CD1c-positive myeloid dendritic cell (primary cell): ENCODE results near the gene CHSY3.

Source experiments
- DNase-seq: peaks from one replicate; pipeline ENCODE4 v3.0.0-alpha.2; 2016; ENCODE audit errors: extremely low spot score

The CHSY3 gene

DNA sequence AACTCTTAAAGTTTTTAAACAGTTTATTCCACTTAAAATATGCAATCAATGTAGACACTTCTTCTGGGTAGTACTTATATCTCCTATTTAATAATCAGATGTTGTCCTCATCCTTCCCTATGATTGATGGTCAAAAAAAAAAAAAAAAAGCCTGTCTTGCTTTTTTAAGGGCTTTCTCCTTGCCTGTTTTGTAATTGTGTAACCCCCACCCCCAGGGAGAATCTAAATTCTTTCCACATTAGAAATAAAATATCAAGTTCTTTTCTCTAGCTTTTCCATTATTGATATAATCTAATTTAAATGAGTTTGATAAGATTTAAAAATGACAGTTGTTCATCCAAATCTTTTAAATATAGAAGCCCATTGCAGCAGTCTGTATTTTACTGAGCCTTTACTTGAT is 119.7 kb downstream of the CHSY3 start:
- DNase-seq = no peak

DNA sequence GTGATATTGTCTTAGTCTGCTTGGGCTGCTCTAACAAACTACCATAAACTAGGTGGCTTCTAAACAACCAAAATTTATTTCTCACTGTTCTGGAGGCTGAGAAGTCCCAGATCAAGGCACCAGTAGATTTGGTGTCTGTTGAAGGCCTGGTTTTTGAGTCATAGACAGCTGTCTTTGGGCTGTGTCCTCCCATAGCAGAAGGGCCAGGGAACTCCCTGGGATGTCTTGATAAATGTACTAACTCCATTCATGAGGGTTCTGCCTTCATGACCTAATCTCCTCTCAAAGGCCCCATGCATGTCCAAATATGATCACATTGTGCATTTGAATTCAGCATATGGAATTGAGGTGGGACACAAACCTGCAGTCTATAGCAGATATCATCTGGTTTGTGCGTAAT is 121.2 kb downstream of the CHSY3 start:
- DNase-seq = no peak

DNA sequence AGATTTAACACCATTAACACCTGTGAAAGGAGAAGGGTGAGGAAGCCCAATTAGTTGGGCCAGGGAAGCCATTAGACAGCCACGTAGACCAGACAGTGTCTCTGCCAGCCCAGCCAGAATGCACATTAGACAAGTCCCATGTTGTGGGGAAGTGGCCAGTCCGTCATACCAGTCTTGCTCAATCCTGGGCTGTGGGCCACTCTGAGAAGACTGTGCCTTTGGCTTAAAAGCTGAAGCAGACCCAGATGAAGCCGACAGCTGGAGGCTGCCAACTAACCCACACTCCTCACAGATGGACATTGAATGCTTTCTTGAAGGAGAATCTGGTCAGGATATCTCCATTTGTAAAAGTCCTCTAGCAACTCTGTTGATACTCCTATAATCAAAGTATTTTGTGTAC is 128.5 kb downstream of the CHSY3 start:
- DNase-seq = peak; percentile 5

DNA sequence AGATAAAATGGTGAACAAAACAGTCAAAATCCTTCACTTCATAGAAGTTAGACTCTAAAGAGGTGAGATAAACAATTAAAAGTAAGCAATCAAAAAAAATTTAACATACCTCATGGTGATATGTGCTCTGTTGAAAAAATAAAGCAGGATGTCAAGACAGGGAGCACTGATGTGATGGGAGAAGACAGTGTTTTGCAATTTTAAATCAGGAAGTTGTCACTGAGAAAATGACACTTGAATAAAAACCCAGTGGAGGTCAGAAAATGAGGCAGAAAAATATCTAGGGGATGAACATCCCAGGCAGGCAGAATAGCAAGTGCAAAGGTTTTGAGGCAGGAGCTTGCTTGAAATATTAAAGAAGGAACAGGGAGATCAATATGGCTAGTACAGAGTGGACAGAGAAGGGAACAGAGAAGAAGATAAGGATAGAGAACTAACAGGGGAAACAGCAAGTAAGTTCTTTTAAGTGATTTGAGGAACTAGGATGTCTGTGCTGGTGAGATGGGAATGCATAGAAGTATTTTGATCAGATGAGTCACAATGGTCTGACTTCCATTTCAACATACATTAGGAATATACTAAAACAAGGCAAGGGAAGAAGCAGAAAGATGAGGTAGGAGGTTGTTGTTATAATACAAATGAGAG is 130.4 kb downstream of the CHSY3 start:
- peak; percentile 29 for DNase-seq

DNA sequence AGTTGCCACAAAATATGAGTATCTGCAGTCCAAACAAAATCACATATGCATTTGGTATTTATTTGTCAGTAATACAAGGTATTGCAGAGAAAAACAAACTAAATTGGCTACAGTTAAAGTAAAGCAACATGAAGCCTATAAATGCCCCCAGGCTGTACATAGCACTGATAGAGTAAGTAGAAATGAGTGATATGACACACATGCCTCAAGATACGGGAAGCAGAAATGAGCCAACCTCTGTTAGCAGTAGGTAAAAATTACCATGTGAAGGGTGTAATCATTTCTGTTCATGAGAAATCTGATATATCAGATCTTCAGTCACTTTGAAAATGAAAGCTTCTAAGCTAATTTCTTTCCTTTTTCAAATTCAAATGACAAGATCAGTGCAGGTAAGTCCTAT is 131.1 kb downstream of the CHSY3 start:
- DNase-seq = no peak

DNA sequence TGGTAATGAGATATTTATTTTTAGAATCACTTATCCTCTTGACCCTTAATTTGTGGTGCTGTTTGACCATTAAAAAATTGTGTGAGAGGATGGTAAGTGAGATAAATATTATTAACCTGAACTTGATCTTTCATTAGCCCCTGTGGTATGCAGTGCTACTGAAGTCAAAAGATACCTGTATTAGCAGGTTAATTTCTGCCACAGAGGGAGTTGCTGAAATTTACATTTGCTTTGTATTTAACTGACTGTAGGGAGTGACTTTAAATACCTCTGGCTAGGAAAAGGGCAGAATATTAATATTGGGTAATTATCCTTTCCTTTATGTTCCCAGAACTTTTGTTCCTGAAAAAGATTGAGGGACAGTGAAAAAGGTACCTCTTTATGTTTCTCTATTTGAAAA is 133.6 kb downstream of the CHSY3 start:
- no peak for DNase-seq

DNA sequence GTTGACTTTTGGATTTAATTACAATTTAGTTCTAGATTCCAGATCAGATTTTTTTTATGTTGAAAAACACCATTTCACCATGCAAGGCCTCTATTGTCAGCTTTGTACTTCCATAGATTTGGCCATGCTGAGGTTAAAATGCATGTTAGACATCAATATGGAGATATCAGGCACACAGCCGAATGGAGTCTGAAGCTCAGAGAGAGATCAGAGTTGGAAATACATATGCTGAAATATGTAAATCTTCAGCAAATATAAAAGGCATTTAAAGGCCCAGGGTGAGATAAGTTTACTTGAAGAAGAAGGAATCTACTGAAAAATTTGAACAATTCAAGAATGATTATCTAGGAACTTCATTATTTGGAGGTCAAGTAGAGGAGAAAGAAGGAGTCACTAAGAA is 139.6 kb downstream of the CHSY3 start:
- no peak for DNase-seq

DNA sequence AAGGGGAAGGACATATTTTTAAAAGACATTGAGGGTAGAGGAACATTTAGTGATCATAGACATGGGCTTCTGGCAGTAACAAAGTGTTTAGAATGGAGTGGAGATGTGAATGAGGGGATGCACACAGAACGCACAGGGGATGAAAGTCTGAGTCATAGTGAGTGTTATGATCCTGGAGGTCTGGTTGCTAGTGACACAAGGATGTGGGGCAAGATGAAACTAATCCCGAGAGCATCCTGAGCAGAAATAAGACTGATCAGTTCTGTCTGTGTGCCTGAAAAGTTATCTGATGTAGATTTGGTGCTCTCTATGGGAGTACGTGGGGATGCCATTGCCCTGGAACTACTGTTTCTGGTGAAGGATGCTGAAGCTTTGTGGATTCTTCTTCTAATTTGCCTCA is 141.1 kb downstream of the CHSY3 start:
- DNase-seq = no peak

DNA sequence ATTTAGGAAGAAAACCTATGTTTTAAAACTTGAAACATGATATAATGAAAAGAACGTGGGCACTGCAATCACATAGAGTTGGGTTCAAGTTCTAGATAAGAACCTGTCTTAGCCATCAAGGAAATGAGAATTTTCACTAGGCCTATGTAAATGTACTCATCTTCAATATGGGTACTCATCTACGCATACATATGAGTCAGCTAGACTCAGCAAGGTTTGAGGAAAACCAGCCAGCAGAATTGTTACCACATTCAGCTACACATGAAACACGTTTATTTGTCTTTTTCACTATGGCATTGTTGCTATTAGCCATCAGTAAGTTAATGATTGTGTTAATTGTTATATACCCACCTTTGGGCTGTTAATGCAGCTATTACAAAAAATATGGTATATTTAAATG is 146.3 kb downstream of the CHSY3 start:
- no peak for DNase-seq

DNA sequence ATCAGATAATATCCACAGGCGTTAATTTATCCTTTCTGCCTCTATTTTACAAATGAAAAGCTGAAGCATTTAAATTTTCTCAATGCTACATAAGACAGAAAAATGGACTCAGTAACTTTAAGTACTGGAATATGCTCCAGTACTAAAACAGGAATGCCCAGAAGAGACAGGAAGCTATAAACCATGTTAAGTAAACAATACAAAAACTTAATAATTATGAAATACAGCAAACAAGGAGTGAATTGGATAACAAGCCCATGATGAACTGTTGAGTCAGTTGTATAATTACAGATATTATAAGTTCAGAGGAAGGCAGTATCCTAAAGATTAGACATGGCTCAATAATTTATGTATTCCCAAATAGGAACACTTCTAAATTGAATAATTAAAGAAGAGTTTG is 148.5 kb downstream of the CHSY3 start:
- no peak for DNase-seq

DNA sequence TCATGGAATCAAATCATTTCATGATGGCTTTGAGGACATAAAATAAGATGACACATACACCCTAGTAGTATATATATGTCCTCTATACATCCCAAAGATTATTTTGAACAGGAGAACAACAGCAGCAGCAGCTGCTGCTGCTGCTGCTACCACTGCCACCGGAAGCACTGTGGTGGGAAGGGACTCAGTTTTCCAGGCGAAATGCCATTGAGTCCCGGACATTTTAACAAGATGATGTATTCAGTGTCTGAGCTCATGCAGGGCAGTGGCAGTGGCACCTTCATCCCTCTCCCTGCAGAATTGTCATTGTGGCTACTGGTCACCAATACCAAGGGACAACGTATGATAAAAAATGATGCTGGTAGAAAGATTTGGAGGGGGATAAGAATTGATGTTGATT is 151.3 kb downstream of the CHSY3 start:
- DNase-seq = no peak

DNA sequence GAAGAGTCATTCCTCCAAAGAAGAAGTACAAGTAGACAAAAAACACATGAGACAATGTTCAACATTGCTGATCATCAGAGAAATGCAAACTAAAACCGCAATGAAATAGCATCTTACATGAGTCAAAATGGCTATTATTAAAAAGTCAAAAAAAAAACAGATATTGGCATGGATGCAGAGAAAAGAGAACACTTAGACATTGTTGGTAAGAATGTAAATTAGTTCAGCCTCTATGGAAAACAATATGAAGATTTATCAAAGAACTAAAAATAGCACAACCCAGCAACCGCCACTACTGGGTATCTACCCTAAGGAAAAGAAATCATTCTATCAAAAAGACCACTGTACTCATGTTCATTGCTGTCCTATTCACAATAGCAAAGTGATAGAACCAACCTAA is 157.5 kb downstream of the CHSY3 start:
- no peak for DNase-seq

DNA sequence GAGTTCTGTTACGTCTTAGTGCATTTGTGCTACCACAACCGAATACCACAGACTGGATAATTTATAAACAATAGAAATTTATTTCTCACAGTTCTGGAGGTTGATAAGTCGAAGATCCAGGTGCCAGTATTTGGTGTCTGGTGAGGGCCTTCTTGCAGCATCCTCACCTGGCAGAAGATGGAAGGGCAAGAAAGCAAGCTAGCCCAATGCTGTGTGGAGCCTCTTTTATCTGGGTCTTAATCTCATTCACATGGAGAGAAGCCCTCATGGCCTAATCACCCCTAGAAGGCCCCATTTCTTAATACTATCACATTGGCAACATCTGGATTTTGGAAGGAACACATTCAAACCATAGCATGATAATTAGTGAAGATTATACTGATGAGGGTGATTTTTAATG is 159.3 kb downstream of the CHSY3 start:
- DNase-seq = no peak

DNA sequence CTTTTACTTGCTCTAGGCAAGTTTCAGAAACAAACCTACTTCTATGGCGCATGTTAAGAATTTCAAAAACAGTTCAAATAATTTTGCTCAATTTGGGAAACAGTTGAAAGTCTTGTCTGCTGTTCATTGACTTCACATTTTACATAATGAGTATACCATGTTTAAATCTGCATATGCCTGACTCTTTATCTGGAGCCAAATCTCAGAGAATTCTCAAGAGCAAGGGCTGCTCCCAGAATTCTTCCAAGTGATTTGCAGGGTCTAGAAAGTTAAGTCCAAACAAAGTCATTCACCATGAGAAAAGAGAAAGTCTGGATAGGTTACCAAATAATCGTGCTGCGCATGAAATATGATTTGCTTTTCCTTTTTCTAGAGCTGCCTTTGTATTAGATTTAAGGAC is 160.2 kb downstream of the CHSY3 start:
- DNase-seq = no peak

DNA sequence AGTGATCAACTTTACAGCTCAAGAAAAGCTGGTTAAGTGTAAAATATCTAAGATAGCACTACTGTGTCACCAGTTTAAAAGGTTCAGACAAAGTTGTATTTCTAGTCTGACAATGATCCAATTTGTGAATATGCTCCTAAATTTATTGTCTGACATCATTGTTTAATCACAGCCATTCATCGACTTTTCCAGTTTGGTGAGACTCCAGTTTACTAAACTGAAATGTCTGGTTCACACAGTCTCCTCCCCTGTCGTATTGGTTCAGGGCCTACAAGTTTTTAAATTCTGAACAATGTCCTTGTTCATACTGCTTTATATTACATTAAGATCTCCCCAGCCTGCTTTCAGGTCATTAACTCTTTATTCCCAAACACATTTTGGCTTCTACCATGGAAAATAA is 161.4 kb downstream of the CHSY3 start:
- DNase-seq = no peak

DNA sequence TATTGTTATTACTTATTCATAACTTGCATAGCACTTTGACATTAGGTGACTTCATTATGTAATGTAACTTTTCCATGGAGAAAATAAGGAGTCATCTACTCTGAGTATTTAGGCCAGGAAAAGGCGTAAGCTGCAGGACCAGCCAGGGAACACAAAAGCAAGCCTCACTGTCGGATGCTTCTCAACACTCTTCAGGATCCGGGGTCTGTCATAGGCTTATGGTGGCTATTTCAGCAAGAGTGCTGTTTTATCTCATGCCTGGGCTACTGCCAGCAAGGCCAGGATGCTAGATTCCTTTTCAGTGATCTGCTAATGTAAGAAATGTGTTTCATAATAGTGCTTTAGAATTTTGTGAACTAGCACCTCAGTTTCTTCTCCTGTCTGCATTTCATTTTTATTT is 162.4 kb downstream of the CHSY3 start:
- DNase-seq = no peak

DNA sequence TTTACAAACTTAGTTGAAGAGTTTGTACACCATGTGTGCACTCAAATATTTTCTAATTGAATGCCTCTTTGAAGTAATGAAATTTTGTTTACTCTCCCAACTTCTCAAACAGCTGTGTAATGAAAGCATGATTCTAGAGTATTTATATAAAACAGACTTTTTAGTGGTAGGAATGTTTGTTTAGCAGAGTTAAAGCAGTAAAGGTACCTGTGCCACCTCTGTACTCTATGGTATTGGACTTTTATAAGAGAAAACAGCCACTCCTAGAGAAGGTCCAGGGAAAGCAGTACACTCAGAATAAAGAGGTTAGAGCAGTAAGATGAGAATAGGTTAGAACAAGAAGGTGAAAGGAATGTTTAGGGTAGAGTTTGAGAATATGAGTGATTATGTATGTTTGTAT is 163.1 kb downstream of the CHSY3 start:
- DNase-seq = no peak

DNA sequence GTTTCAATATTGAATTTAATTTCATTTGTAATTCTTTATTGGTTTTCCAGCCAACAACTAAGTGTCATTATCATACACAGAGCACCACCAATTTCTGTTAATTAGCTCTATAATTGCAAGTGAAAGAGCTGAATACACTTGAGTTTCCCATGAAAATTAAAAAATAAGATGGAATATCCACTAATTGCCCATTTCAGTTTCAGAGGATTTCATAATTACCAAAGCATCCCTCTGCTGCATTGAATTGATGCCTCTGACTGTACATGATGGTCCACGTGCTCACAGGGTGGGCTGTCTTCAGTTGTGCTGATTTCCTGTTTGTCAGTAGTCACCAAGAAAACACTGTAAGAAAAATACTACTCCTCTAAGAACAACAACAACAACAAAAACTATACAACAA is 163.8 kb downstream of the CHSY3 start:
- DNase-seq = no peak

DNA sequence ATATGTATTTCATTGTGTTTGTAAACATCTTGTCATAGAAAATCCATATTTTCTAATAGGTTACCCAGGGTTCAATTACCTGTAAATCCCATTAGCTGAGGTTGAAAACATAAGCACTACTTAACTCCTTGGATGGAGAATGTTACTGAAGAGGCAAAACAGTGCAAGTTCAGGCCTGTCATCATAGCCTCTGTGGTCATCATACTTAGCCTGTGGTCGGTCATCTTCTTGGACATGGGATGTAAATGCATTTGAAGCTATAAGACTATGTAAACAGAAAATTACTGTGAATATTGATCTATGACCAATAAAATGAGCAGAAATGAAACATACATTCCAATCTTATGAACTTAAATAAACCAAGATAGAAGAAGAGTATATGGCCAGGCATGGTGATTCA is 164.7 kb downstream of the CHSY3 start:
- no peak for DNase-seq

DNA sequence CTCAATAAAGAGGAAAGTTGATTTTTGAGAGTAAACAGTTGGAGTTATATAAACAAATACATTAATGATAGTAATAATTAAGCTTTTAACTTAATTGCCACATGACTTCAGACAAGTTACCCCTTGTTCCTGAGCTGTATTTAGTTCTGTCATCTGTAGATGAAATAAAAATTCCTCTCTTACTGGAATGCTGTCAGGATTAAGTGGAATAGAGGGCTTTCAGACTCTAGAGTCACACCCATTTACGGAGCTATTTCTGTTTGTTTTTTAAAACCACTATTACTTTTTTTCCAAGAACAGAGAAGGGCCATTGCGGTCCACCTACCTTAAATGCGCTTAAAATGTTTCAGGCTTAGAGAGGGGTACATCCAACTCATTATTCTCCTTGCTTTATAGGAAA is 170.6 kb downstream of the CHSY3 start:
- no peak for DNase-seq

DNA sequence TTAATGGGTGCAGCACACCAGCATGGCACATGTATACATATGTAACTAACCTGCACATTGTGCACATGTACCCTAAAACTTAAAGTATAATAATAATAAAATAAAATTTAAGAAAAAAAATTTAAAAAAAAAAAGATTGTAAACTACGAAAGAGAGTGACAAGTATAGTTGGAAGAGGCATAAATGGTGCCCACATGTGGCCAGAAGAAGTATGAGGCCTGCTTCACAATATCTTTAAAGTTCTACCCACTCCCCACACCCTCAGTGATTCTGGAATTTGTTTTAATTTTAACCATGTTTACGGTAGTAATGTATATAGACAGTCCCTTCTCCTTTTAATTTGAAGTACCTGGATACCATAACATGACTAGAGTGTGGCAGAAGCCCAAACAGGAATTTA is 172.7 kb downstream of the CHSY3 start:
- no peak for DNase-seq

DNA sequence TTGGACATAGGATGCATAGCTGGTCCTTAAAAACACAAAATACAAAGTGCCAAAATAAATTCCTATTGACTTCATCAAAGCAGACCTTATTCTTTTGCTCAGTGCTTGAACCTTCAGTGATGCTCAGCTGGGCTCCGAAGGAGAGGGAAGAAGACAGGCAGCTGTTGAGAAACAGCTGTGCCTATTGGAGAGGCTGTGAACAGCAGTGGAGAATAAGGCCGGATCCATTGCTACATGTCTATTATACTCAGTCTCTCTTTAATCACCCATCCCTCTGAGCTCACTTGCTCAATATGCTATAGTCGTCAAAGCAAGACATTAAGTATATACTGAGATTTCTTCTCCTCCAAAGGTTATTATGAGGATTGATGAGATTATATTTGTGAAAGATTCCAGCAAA is 174.4 kb downstream of the CHSY3 start:
- no peak for DNase-seq

DNA sequence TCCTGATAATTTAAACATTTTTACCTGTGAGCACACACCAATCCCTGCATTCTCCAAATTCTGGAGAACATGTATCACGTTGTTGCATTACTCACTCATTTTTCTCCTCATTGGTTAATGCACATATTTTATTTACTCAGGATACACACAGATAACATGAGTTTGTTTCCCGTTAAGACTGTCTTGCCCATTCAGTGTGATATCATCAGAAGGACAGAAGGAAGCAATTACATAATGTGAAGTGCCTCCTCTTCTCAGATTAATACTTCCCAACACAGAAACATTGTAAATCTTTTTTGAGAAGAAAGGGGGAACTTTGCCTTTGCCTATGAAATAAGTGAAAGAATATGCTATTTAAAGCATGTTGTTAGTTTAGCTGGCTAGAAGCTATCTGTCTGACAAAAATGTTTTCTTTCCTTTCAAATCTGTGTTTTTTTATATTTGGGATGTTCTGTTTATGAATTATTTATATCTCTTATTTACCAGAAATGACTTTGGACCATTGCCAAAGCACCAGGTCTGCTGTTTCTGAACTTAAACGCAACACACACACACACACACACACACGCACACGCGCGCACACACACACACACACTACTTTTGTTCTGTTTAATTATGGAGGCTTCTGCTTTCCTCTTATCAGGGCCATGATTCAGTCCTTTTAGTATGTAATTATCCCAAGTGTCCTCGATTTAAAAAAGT is 186.5 kb downstream of the CHSY3 start:
- DNase-seq = no peak

DNA sequence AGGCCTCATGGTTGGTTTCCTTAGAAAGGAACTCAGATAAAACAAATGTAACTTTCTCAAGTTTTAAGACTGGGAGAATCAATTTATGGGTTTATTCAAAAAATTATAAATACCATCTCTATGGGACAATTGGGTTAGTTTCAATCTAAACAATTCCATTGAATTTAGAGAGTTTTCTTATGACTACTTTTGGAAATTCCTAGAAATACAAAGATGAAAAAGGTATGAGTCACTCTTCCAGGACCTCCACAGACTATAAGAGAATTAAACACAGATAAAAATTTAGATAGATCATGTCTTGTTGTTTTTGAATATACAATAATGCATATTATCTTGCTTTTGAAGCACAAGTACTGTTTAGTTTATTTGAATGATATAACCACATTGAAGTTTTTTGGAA is 188.7 kb downstream of the CHSY3 start:
- DNase-seq = no peak
